Uterus (tissue), 4 donors: ENCODE measurements around the gene RBBP9. TPM values are rescaled to one million over a fixed set of nuclear protein-coding genes. Genes with fewer than 3 reads are reported as not detected.

Experiments
- DNase-seq, 2 donors: peaks; one replicate each; pipeline ENCODE4 v3.0.0-alpha.2; 2019 to 2020
- H3K27ac ChIP-seq, 2 donors: fragments of 200-600 bp; sonication (generic); 1 replicate in 1 of 2; 2 replicates in 1 of 2; pipeline ENCODE4 v1.5.1; 2016 to 2018
- H3K27me3 ChIP-seq, 2 donors: fragments of 200-600 bp; sonication (generic); one replicate each; pipeline ENCODE4 v1.5.1; 2018 to 2019; ENCODE audit warnings: control low read depth in 1 of 2
- H3K36me3 ChIP-seq, 2 donors: fragments of 200-600 bp; sonication (generic); one replicate each; pipeline ENCODE4 v1.5.1; 2019; ENCODE audit warnings: control low read depth in 1 of 2
- H3K4me1 ChIP-seq, 2 donors: fragments of 200-600 bp; sonication (generic); one replicate each; pipeline ENCODE4 v1.5.1; 2018 to 2019; ENCODE audit warnings: control low read depth in 1 of 2
- H3K4me3 ChIP-seq, 2 donors: fragments of 200-600 bp; sonication (generic); 1 replicate in 1 of 2; 2 replicates in 1 of 2; pipeline ENCODE4 v1.5.1; 2018 to 2019; ENCODE audit warnings: mild to moderate bottlenecking in 1 of 2
- H3K9me3 ChIP-seq, 2 donors: fragments of 200-600 bp; sonication (generic); one replicate each; pipeline ENCODE4 v1.5.1; 2019; ENCODE audit warnings: control low read depth in 1 of 2
- POLR2A ChIP-seq, 2 donors: fragments of 450-650 bp; IDR thresholded peaks; one replicate each; pipeline ENCODE4 v1.6.1; 2016; ENCODE audit warnings: antibody characterized with exemption in 2 of 2, mild to moderate bottlenecking in 1 of 2, moderate library complexity in 1 of 2
- intact Hi-C: fragments of 100-400 bp; cut with DNase I; formaldehyde crosslinking; loops from one replicate; pipeline ENCODE4 v1.15.1; 2023; ENCODE audit warnings: low total_unique reads
- microRNA counts, 2 donors: library from miRNA; unstranded; fragments of <30 nt; microRNA quantifications; one replicate each; lab custom pipeline; 2016 to 2017
- microRNA-seq: library from miRNA; unstranded; fragments of <30 nt; microRNA quantifications from one replicate; pipeline ENCODE4, GENCODE V29; 2016; ENCODE audit warnings: borderline microRNAs expressed, borderline replicate concordance
- small RNA-seq: library from RNA; depleted of rRNA; stranded (forward); fragments of <200 nt; gene quantifications from one replicate; pipeline ENCODE3, GENCODE V24; 2016
- total RNA-seq, 4 donors: library from RNA; depleted of rRNA in 3 of 4; stranded (reverse); fragments of >200 nt in 3 of 4; gene quantifications; one replicate each; pipeline versions ENCODE4 v1.1.0 to v1.2.4, GENCODE V29; 2014 to 2023
- TF ChIP-seq, protein P1 (sequence below), 4 experiments: fragments of 200-600 bp in 2 of 4; fragments of 450-650 bp in 2 of 4; sonication (generic) in 2 of 4; IDR thresholded peaks; one replicate each; pipeline ENCODE4 v1.5.1; 2016 to 2019; ENCODE audit warnings: antibody characterized with exemption in 4 of 4, mild to moderate bottlenecking in 2 of 4, moderate library complexity in 1 of 4
- donor health status: DM: yes; HTN: yes; CAD: no.

Gene RBBP9
- total RNA-seq, 4 donors from 2014 or later: 12.5 to 128 (median 40.7) TPM

DNA sequence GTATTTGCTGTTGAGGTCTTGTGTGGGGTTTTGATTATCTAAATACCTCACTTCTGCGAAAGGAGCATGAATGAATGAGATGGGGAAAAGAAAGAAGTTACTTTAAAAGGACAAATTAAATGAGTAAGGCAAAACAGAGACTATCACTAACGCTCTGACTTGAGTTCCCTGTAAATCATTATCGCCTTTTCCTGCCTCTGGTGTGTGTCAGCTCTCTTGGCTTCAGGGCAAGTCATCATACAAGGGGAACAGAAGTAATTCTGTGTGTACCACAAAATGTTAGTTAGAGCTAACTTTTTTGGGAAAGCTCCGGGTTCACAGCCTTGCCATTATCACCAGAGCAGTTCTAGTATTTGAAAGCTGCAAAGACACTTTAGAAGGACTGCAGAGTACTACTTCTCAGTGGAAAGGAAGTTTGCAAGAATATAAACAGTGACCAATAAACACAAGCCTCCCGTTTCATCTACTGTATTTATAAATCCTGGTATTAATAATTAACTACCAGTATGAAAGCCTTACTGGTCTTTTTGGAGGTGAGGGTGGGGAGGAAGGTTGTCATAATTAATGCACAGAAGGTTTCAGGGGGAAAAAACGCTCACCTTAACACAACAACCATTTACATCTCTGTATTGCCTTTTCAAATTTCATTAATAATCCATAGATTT lies 31.4 kb downstream of the RBBP9 start:
- Histone ChIP-seq H3K4me3 (no peak overlapping the region), H3K27me3 (no peaks in the 10 kb centered on the region), H3K36me3 (no peaks in the 10 kb centered on the region), H3K9me3 (no peaks in the 10 kb centered on the region), H3K4me1 (peaks cover 0 to 10% of the 10 kb centered on the region in 2 donors), H3K27ac (no peak overlapping the region)
- DNase-seq: no peak
- TF ChIP-seq, protein P1, sequence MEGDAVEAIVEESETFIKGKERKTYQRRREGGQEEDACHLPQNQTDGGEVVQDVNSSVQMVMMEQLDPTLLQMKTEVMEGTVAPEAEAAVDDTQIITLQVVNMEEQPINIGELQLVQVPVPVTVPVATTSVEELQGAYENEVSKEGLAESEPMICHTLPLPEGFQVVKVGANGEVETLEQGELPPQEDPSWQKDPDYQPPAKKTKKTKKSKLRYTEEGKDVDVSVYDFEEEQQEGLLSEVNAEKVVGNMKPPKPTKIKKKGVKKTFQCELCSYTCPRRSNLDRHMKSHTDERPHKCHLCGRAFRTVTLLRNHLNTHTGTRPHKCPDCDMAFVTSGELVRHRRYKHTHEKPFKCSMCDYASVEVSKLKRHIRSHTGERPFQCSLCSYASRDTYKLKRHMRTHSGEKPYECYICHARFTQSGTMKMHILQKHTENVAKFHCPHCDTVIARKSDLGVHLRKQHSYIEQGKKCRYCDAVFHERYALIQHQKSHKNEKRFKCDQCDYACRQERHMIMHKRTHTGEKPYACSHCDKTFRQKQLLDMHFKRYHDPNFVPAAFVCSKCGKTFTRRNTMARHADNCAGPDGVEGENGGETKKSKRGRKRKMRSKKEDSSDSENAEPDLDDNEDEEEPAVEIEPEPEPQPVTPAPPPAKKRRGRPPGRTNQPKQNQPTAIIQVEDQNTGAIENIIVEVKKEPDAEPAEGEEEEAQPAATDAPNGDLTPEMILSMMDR (IDR thresholded peaks at IDR 0.05): no peak
- no peak for TF ChIP-seq POLR2A (IDR thresholded peaks at IDR 0.05)
- intact Hi-C loops: no loop called here

DNA sequence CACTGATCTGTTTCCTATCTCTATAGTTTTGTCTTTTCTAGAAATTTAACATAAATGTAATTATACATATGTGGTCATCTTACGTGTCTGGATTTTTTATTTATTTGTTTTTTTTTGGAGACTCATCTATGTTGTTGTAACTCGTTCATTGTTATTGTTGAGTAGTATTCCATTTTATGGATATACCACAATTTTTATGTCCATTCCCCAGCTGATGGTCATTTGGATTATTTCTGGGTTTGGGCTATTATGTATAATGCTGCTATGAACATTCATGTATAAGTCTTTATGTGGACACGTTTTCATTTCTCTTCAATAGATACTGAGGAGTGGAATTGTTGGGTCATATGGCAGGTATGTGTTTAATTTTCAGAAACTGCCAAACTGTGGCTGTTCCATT lies 40.4 kb downstream of the RBBP9 start:
- no peak for TF ChIP-seq POLR2A (IDR thresholded peaks at IDR 0.05)
- TF ChIP-seq, protein P1 (IDR thresholded peaks at IDR 0.05): no peak
- Histone ChIP-seq H3K9me3 (no peaks in the 10 kb centered on the region), H3K27ac (no peak overlapping the region), H3K36me3 (no peaks in the 10 kb centered on the region), H3K27me3 (no peaks in the 10 kb centered on the region), H3K4me1 (no peaks in the 10 kb centered on the region), H3K4me3 (no peak overlapping the region)
- no peak for DNase-seq
- intact Hi-C loops: no loop called here

- H3K4me3 ChIP-seq: no peak overlapping the region
- DNase-seq: no peak
- no peaks in the 10 kb centered on the region for H3K27me3 ChIP-seq
- no peak for TF ChIP-seq POLR2A (IDR thresholded peaks at IDR 0.05)
- TF ChIP-seq, protein P1 (IDR thresholded peaks at IDR 0.05): no peak
- H3K4me1 ChIP-seq: no peaks in the 10 kb centered on the region
- intact Hi-C loops: no loop called here
- no peaks in the 10 kb centered on the region for H3K9me3 ChIP-seq
- no peaks in the 10 kb centered on the region for H3K36me3 ChIP-seq
- H3K27ac ChIP-seq: no peak overlapping the region
Measured at GRCh38 chr20:18443886-18444285, 53.1 kb downstream of the RBBP9 start.

DNA sequence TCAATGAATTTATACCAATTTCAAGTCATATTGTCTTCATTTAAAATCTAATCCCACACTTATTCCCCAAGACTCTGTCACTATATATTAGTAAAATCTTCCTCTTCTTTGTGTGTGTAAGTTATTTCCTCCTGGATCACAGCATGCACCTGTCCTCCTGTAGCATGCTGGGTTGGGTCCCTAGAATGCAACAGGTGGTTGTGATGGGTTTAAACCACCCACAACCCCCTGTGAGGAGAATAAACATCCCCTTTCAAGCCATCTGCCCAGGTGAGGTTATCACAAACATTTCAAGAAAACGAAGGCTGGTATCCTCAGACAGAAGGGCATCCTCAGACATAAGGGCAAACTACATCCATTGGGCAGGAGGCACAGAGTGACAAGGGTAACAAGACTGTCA lies 56.6 kb downstream of the RBBP9 start:
- intact Hi-C loops: no loop called here
- H3K27me3 ChIP-seq: no peaks in the 10 kb centered on the region
- TF ChIP-seq POLR2A (IDR thresholded peaks at IDR 0.05): no peak
- TF ChIP-seq, protein P1 (IDR thresholded peaks at IDR 0.05): no peak
- H3K36me3 ChIP-seq: no peaks in the 10 kb centered on the region
- no peaks in the 10 kb centered on the region for H3K4me1 ChIP-seq
- H3K9me3 ChIP-seq: no peaks in the 10 kb centered on the region
- H3K27ac ChIP-seq: no peak overlapping the region
- DNase-seq: no peak
- H3K4me3 ChIP-seq: no peak overlapping the region

- no peaks in the 10 kb centered on the region for H3K4me1 ChIP-seq
- TF ChIP-seq, protein P1 (IDR thresholded peaks at IDR 0.05): no peak
- no peak for TF ChIP-seq POLR2A (IDR thresholded peaks at IDR 0.05)
- H3K27ac ChIP-seq: no peak overlapping the region
- H3K4me3 ChIP-seq: no peak overlapping the region
- no peak for DNase-seq
- intact Hi-C loops: no loop called here
- no peaks in the 10 kb centered on the region for H3K27me3 ChIP-seq
- H3K36me3 ChIP-seq: no peaks in the 10 kb centered on the region
- H3K9me3 ChIP-seq: no peaks in the 10 kb centered on the region
Measured at GRCh38 chr20:18436847-18437246, 60.2 kb downstream of the RBBP9 start.

MicroRNAs within 50 kb of the gene (microRNA counts, 767-probe panel; counts per million panel counts)
- microRNA hsa-miR-3192 (lab: Ali Mortazavi, UCI): 0 counts per million in 2 donors

Small RNA genes within 50 kb of the gene (microRNA-seq; reads per million reads assigned to microRNA genes)
- not detected for gene MIR3192

Small RNA genes within 50 kb of the gene (small RNA-seq; reads per million reads assigned to genes)
- not detected for gene MIR3192

Other genes starting within 250 kb of the RBBP9 start
- 10 to 100 TPM; 11.2 to 49.2 (median 22.4) TPM for gene ZNF133, start 208.7 kb downstream of the RBBP9 start, total RNA-seq
- 1 to 10 TPM; 3.7 to 10.0 (median 4.2) TPM for gene DZANK1, start 30.2 kb downstream of the RBBP9 start, total RNA-seq
- gene POLR3F, start 29.8 kb downstream of the RBBP9 start, total RNA-seq: 10 to 100 TPM in 2 of 4 donors, 1 to 10 TPM in 2; 1.8 to 19.0 (median 6.9) TPM
- gene SEC23B, start 10.7 kb upstream of the RBBP9 start, total RNA-seq: 10 to 100 TPM; 27.1 to 49.2 (median 43.4) TPM
- gene SMIM26, start 70.2 kb upstream of the RBBP9 start, total RNA-seq: 100 to 1,000 TPM in 2 of 4 donors, 10 to 100 TPM in 2; 82.4 to 307 (median 183) TPM
- 10 to 100 TPM; 23.4 to 38.3 (median 30.7) TPM for gene DTD1, start 90.8 kb upstream of the RBBP9 start, total RNA-seq